NCI-H1694 treated with DMSO at 0.1 percent for 48 hours (cell line): Measurements from ENCODE around the gene PRKAB1.

ENCODE experiments used
- DNase-seq: peaks from one replicate; lab custom pipeline; 2025; lab: John Stamatoyannopoulos, UW

PRKAB1 gene

GRCh38 chr12:119664642-119665041 is 3.3 kb upstream of the PRKAB1 start:
- DNase-seq = no peak

GRCh38 chr12:119665164-119665929 is 2.6 kb upstream of the PRKAB1 start:
- DNase-seq = no peak

- DNase-seq = no peak
Observed at GRCh38 chr12:119666226-119666795, 1.6 kb upstream of the PRKAB1 start.

GRCh38 chr12:119666900-119667576 is 895 bp upstream of the PRKAB1 start:
- DNase-seq = no peak

- DNase-seq = no peak
Observed at GRCh38 chr12:119668324-119668841, 450 bp downstream of the PRKAB1 start.

- no peak for DNase-seq
Observed at GRCh38 chr12:119669744-119670472, 2.0 kb downstream of the PRKAB1 start.

- DNase-seq = no peak
Observed at GRCh38 chr12:119671070-119671469, 3.1 kb downstream of the PRKAB1 start.

GRCh38 chr12:119672194-119672593 is 4.3 kb downstream of the PRKAB1 start:
- no peak for DNase-seq

- no peak for DNase-seq
Observed at GRCh38 chr12:119673634-119674033, 5.7 kb downstream of the PRKAB1 start.

GRCh38 chr12:119674560-119674959 is 6.6 kb downstream of the PRKAB1 start:
- no peak for DNase-seq

- no peak for DNase-seq
Observed at GRCh38 chr12:119676022-119676421, 8.1 kb downstream of the PRKAB1 start.

GRCh38 chr12:119676573-119676972 is 8.6 kb downstream of the PRKAB1 start:
- DNase-seq = no peak

- no peak for DNase-seq
Observed at GRCh38 chr12:119678459-119678858, 10.5 kb downstream of the PRKAB1 start.

- no peak for DNase-seq
Observed at GRCh38 chr12:119679081-119679480, 11.1 kb downstream of the PRKAB1 start.

- no peak for DNase-seq
Observed at GRCh38 chr12:119679490-119679889, 11.6 kb downstream of the PRKAB1 start.

GRCh38 chr12:119681111-119681510 is 13.2 kb downstream of the PRKAB1 start:
- no peak for DNase-seq

GRCh38 chr12:119681728-119682638 is 14.1 kb downstream of the PRKAB1 start:
- DNase-seq = no peak

GRCh38 chr12:119682639-119683252 is 14.8 kb downstream of the PRKAB1 start:
- DNase-seq = no peak

- DNase-seq = no peak
Observed at GRCh38 chr12:119683413-119683812, 15.5 kb downstream of the PRKAB1 start.

- DNase-seq = no peak
Observed at GRCh38 chr12:119683816-119684215, 15.9 kb downstream of the PRKAB1 start.
